DND-41 (cell line): ENCODE measurements around the gene FPR2.
"Not testable (repeated sequence)": the region's sequence is repeated elsewhere in the genome, so short reads cannot be mapped to it uniquely, and the experiment has no call there.

ENCODE experiments used
- ATAC-seq: fragments of 200-7000 bp; cut with Tn5 transposase; 3 replicates; pipeline ENCODE4 v1.9.1; 2021; ENCODE audit warnings: low read depth; ENCODE audit not compliant: insufficient read depth
- DNase-seq: peaks from one replicate; pipeline ENCODE4 v3.0.0-alpha.2; 2020
- H2AFZ ChIP-seq: 2 replicates; pipeline ENCODE4 v1.6.0; 2012; ENCODE audit warnings: low read depth, low read length
- H3K27ac ChIP-seq: 2 replicates; pipeline ENCODE4 v1.5.1; 2012; ENCODE audit warnings: low read length, inconsistent platforms
- H3K27me3 ChIP-seq: fragments of 200-600 bp; sonication (generic); 2 replicates; pipeline ENCODE4 v1.6.0; 2012; ENCODE audit warnings: low read length, mild to moderate bottlenecking, inconsistent platforms; ENCODE audit not compliant: insufficient read depth, poor library complexity
- H3K36me3 ChIP-seq: 2 replicates; pipeline ENCODE4 v1.5.1; 2012; ENCODE audit warnings: low read length, inconsistent platforms; ENCODE audit not compliant: insufficient read depth
- H3K4me1 ChIP-seq: 2 replicates; pipeline ENCODE4 v1.5.1; 2012; ENCODE audit warnings: mild to moderate bottlenecking, low read length; ENCODE audit not compliant: insufficient read depth
- H3K4me2 ChIP-seq: 2 replicates; pipeline ENCODE4 v1.6.0; 2012; ENCODE audit warnings: mild to moderate bottlenecking, moderate library complexity, low read length, inconsistent platforms; ENCODE audit not compliant: insufficient read depth
- H3K4me3 ChIP-seq, 2 experiments: fragments of 200-600 bp in 1 of 2; shearing (Covaris generic) in 1 of 2; 2 replicates each; pipeline ENCODE4 v1.5.1; 2012 to 2016; ENCODE audit warnings: inconsistent platforms in 2 of 2, low read length in 2 of 2, mild to moderate bottlenecking in 2 of 2, low read depth in 1 of 2, moderate library complexity in 1 of 2
- H3K79me2 ChIP-seq: 2 replicates; pipeline ENCODE4 v1.6.0; 2012; ENCODE audit warnings: low read length, inconsistent platforms; ENCODE audit not compliant: insufficient read depth
- H3K9ac ChIP-seq: 2 replicates; pipeline ENCODE4 v1.6.0; 2012; ENCODE audit warnings: low read depth, mild to moderate bottlenecking, inconsistent platforms, low read length, moderate library complexity
- H3K9me3 ChIP-seq: 2 replicates; pipeline ENCODE4 v1.5.1; 2012; ENCODE audit warnings: low read length, moderate library complexity, mild to moderate bottlenecking, inconsistent platforms; ENCODE audit not compliant: insufficient read depth, severe bottlenecking
- H4K20me1 ChIP-seq: 2 replicates; pipeline ENCODE4 v1.6.0; 2012; ENCODE audit warnings: low read length; ENCODE audit not compliant: insufficient read depth
- CTCF ChIP-seq: IDR thresholded peaks from 2 replicates; pipeline ENCODE4 v1.5.1; 2012; ENCODE audit warnings: borderline replicate concordance, low read length, moderate library complexity, mild to moderate bottlenecking; ENCODE audit not compliant: poor library complexity, severe bottlenecking; ENCODE audit errors: extremely low read depth
- EZH2 ChIP-seq: IDR thresholded peaks from 3 replicates; pipeline ENCODE4 v1.6.1; 2012; ENCODE audit warnings: borderline replicate concordance, low read depth, mild to moderate bottlenecking, moderate library complexity, low read length, inconsistent platforms; ENCODE audit not compliant: severe bottlenecking

The FPR2 gene

GRCh38 chr19:51766461-51766860, 5.5 kb downstream of the FPR2 start:
- DNase-seq (no peak), ATAC-seq (no peak)
- Histone ChIP-seq H3K9ac (no peak overlapping the region), H3K4me3 (no peak overlapping the region), H4K20me1 (no peaks in the 10 kb centered on the region), H3K4me2 (no peak overlapping the region), H3K4me1 (no peaks in the 10 kb centered on the region), H3K27me3 (peaks cover 3% of the 10 kb centered on the region), H3K27ac (no peak overlapping the region), H3K9me3 (no peaks in the 10 kb centered on the region), H2AFZ (no peak overlapping the region), H3K36me3 (no peaks in the 10 kb centered on the region), H3K79me2 (no peaks in the 10 kb centered on the region)
- TF ChIP-seq EZH2, result no peak
- TF ChIP-seq CTCF, result no peak

- ATAC-seq (no peak), DNase-seq (no peak)
- Histone ChIP-seq H3K9me3 (no peaks in the 10 kb centered on the region), H3K9ac (no peak overlapping the region), H4K20me1 (no peaks in the 10 kb centered on the region), H3K4me2 (no peak overlapping the region), H3K27me3 (peaks cover 12% of the 10 kb centered on the region), H3K36me3 (no peaks in the 10 kb centered on the region), H3K79me2 (no peaks in the 10 kb centered on the region), H2AFZ (no peak overlapping the region), H3K27ac (no peak overlapping the region), H3K4me1 (no peaks in the 10 kb centered on the region), H3K4me3 (no peak overlapping the region)
- no peak for TF ChIP-seq EZH2
- no peak for TF ChIP-seq CTCF
These were observed 10.6 kb downstream of the FPR2 start for GRCh38 chr19:51771376-51772130.

- no peaks in the 10 kb centered on the region for H3K9me3 ChIP-seq
- ATAC-seq (no peak), DNase-seq (no peak)
- no peaks in the 10 kb centered on the region for H4K20me1 ChIP-seq
- H3K4me1 ChIP-seq, result peaks cover 5% of the 10 kb centered on the region
- peaks cover 12% of the 10 kb centered on the region for H3K27me3 ChIP-seq
- no peak overlapping the region for H3K27ac ChIP-seq
- no peak overlapping the region for H2AFZ ChIP-seq
- H3K9ac ChIP-seq, result no peak overlapping the region
- TF ChIP-seq CTCF (no peak), EZH2 (no peak)
- no peak overlapping the region for H3K4me2 ChIP-seq
- no peaks in the 10 kb centered on the region for H3K79me2 ChIP-seq
- no peaks in the 10 kb centered on the region for H3K36me3 ChIP-seq
- H3K4me3 ChIP-seq, result no peak overlapping the region
These were observed 12.0 kb downstream of the FPR2 start for GRCh38 chr19:51772977-51773376.

GRCh38 chr19:51776561-51776960, 15.6 kb downstream of the FPR2 start:
- not testable (repeated sequence) for H3K36me3 ChIP-seq, H4K20me1 ChIP-seq, H3K4me3 ChIP-seq, H3K4me1 ChIP-seq, H3K9ac ChIP-seq, H3K4me2 ChIP-seq, H3K27ac ChIP-seq, ATAC-seq, DNase-seq, H3K79me2 ChIP-seq, H2AFZ ChIP-seq, H3K9me3 ChIP-seq
- H3K27me3 ChIP-seq, result peaks cover 14% of the 10 kb centered on the region
